ENCODE data around the gene CARD10. TPM values are rescaled to one million over a fixed set of nuclear protein-coding genes. Genes with fewer than 3 reads are reported as not detected.
A peak's percentile ranks its signal among the peaks of the same experiment; 100 is the strongest.

Gene CARD10
- total and polyA plus RNA-seq, 2 of the 13 experiments (the other 11 are each of a cell fraction or from before 2014, with no cell fraction given), result 35.2 to 55.8 TPM

- TF ChIP-seq NR2F6 (IDR thresholded peaks at IDR 0.05) (peak; percentile 99), NR2F6 (CRISPR knock-in tag; IDR thresholded peaks at IDR 0.05) (peak; percentile 100), RBFOX2 (IDR thresholded peaks at IDR 0.05; ENCODE audit: low read depth, low read length) (peak; percentile 64), AHR (CRISPR knock-in tag; IDR thresholded peaks at IDR 0.05) (peak; percentile 61; the same call in 1 of the 2 replicates), MXD3 (CRISPR knock-in tag; IDR thresholded peaks at IDR 0.05) (peak; percentile 58; the same call in 1 of the 2 replicates), RBM22 (optimal IDR thresholded peaks at IDR 0.05; ENCODE audit: low read length) (no peak), TRAFD1 (CRISPR knock-in tag; IDR thresholded peaks at IDR 0.05; ENCODE audit: borderline replicate concordance) (no peak; the same call in 1 of the 2 replicates), ZNF652 (CRISPR knock-in tag; IDR thresholded peaks at IDR 0.05; ENCODE audit: borderline replicate concordance, low read depth) (peak; percentile 43; the same call in 1 of the 2 replicates), ZFP82 (CRISPR knock-in tag; IDR thresholded peaks at IDR 0.05; ENCODE audit: borderline replicate concordance) (0 out of 2 replicates have a peak, but pooled peaks have one; percentile 78), SALL1 (CRISPR knock-in tag; IDR thresholded peaks at IDR 0.05) (peak; percentile 98), POLR2AphosphoS2 (IDR thresholded peaks at IDR 0.05; ENCODE audit: low read depth, low read length) (no peak), RELA (CRISPR knock-in tag; IDR thresholded peaks at IDR 0.05) (no peak), ZNF337 (CRISPR knock-in tag; IDR thresholded peaks at IDR 0.05; ENCODE audit: borderline replicate concordance, low read depth) (no peak), TCF7 (IDR thresholded peaks at IDR 0.05; ENCODE audit: low read depth) (0 out of 2 replicates have a peak, but pooled peaks have one; percentile 66), ZNF850 (CRISPR knock-in tag; conservative IDR thresholded peaks at IDR 0.05) (0 out of 2 replicates have a peak, but pooled peaks have one; percentile 6), MYPOP (CRISPR knock-in tag; IDR thresholded peaks at IDR 0.05) (peak; percentile 80; the same call in 1 of the 2 replicates), SP4 (CRISPR knock-in tag; IDR thresholded peaks at IDR 0.05) (peak; percentile 72), HNRNPK (IDR thresholded peaks at IDR 0.05; ENCODE audit: low read depth, low read length, poor library complexity, severe bottlenecking) (no peak), HES4 (CRISPR knock-in tag; IDR thresholded peaks at IDR 0.05; ENCODE audit: borderline replicate concordance) (peak; percentile 19; the same call in 1 of the 2 replicates), JUNB (CRISPR knock-in tag; IDR thresholded peaks at IDR 0.05; ENCODE audit: borderline replicate concordance) (no peak)
- TF ChIP-seq, protein P1, sequence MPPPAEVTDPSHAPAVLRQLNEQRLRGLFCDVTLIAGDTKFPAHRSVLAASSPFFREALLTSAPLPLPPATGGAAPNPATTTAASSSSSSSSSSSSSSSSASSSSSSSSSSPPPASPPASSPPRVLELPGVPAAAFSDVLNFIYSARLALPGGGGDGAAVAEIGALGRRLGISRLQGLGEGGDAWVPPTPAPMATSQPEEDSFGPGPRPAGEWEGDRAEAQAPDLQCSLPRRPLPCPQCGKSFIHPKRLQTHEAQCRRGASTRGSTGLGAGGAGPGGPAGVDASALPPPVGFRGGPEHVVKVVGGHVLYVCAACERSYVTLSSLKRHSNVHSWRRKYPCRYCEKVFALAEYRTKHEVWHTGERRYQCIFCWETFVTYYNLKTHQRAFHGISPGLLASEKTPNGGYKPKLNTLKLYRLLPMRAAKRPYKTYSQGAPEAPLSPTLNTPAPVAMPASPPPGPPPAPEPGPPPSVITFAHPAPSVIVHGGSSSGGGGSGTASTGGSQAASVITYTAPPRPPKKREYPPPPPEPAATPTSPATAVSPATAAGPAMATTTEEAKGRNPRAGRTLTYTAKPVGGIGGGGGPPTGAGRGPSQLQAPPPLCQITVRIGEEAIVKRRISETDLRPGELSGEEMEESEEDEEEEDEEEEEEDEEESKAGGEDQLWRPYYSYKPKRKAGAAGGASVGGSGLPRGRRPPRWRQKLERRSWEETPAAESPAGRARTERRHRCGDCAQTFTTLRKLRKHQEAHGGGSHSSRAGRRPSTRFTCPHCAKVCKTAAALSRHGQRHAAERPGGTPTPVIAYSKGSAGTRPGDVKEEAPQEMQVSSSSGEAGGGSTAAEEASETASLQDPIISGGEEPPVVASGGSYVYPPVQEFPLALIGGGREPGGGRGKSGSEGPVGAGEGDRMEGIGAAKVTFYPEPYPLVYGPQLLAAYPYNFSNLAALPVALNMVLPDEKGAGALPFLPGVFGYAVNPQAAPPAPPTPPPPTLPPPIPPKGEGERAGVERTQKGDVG (CRISPR knock-in tag; IDR thresholded peaks at IDR 0.05; ENCODE audit: borderline replicate concordance), result peak; percentile 95
Observed at GRCh38 chr22:37545703-37546436, 26.7 kb upstream of the CARD10 start (continued).

All from HepG2 (cell line).